DND-41 (cell line): Measurements from ENCODE around the gene TCF19.

Source experiments
- ATAC-seq: fragments of 200-7000 bp; cut with Tn5 transposase; 3 replicates; pipeline ENCODE4 v1.9.1; 2021; ENCODE audit warnings: low read depth; ENCODE audit not compliant: insufficient read depth
- DNase-seq: peaks from one replicate; pipeline ENCODE4 v3.0.0-alpha.2; 2020
- H2AFZ ChIP-seq: 2 replicates; pipeline ENCODE4 v1.6.0; 2012; ENCODE audit warnings: low read depth, low read length
- H3K27ac ChIP-seq: 2 replicates; pipeline ENCODE4 v1.5.1; 2012; ENCODE audit warnings: low read length, inconsistent platforms
- H3K27me3 ChIP-seq: fragments of 200-600 bp; sonication (generic); 2 replicates; pipeline ENCODE4 v1.6.0; 2012; ENCODE audit warnings: low read length, mild to moderate bottlenecking, inconsistent platforms; ENCODE audit not compliant: insufficient read depth, poor library complexity
- H3K36me3 ChIP-seq: 2 replicates; pipeline ENCODE4 v1.5.1; 2012; ENCODE audit warnings: low read length, inconsistent platforms; ENCODE audit not compliant: insufficient read depth
- H3K4me1 ChIP-seq: 2 replicates; pipeline ENCODE4 v1.5.1; 2012; ENCODE audit warnings: mild to moderate bottlenecking, low read length; ENCODE audit not compliant: insufficient read depth
- H3K4me2 ChIP-seq: 2 replicates; pipeline ENCODE4 v1.6.0; 2012; ENCODE audit warnings: mild to moderate bottlenecking, moderate library complexity, low read length, inconsistent platforms; ENCODE audit not compliant: insufficient read depth
- H3K4me3 ChIP-seq, 2 experiments: fragments of 200-600 bp in 1 of 2; shearing (Covaris generic) in 1 of 2; 2 replicates each; pipeline ENCODE4 v1.5.1; 2012 to 2016; ENCODE audit warnings: inconsistent platforms in 2 of 2, low read length in 2 of 2, mild to moderate bottlenecking in 2 of 2, low read depth in 1 of 2, moderate library complexity in 1 of 2
- H3K79me2 ChIP-seq: 2 replicates; pipeline ENCODE4 v1.6.0; 2012; ENCODE audit warnings: low read length, inconsistent platforms; ENCODE audit not compliant: insufficient read depth
- H3K9ac ChIP-seq: 2 replicates; pipeline ENCODE4 v1.6.0; 2012; ENCODE audit warnings: low read depth, mild to moderate bottlenecking, inconsistent platforms, low read length, moderate library complexity
- H3K9me3 ChIP-seq: 2 replicates; pipeline ENCODE4 v1.5.1; 2012; ENCODE audit warnings: low read length, moderate library complexity, mild to moderate bottlenecking, inconsistent platforms; ENCODE audit not compliant: insufficient read depth, severe bottlenecking
- H4K20me1 ChIP-seq: 2 replicates; pipeline ENCODE4 v1.6.0; 2012; ENCODE audit warnings: low read length; ENCODE audit not compliant: insufficient read depth
- EZH2 ChIP-seq: IDR thresholded peaks from 3 replicates; pipeline ENCODE4 v1.6.1; 2012; ENCODE audit warnings: borderline replicate concordance, low read depth, mild to moderate bottlenecking, moderate library complexity, low read length, inconsistent platforms; ENCODE audit not compliant: severe bottlenecking
- TF ChIP-seq, protein P1 (sequence below): IDR thresholded peaks from 2 replicates; pipeline ENCODE4 v1.5.1; 2012; ENCODE audit warnings: borderline replicate concordance, low read length, moderate library complexity, mild to moderate bottlenecking; ENCODE audit not compliant: poor library complexity, severe bottlenecking; ENCODE audit errors: extremely low read depth

Gene TCF19

DNA sequence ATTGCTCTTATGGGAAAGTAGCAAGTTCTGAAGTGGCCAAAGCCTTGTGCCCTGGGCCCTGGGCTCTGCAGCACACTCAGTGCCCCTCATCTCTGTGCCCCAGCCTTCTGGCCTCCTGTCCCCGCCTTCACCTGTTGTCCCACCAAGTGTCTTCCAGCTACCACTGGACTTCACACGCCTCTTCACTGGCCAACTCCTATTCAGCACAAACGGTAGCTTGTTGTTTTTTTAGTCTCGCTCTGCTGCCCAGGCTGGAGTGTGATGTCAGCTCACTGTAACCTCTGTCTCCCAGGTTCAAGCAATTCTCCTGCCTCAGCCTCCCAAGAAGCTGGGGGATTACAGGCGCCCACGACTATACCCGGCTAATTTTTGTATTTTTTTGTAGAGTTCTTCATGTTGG, 5.6 kb upstream of the TCF19 start:
- Histone ChIP-seq H3K79me2 (peaks cover 11% of the 10 kb centered on the region), H2AFZ (no peak overlapping the region), H3K4me1 (peaks cover 15% of the 10 kb centered on the region), H3K27me3 (no peaks in the 10 kb centered on the region), H3K9ac (no peak overlapping the region), H4K20me1 (no peaks in the 10 kb centered on the region), H3K4me3 (no peak overlapping the region), H3K4me2 (no peak overlapping the region), H3K27ac (no peak overlapping the region), H3K9me3 (no peaks in the 10 kb centered on the region), H3K36me3 (peaks cover 51% of the 10 kb centered on the region)
- no peak for ATAC-seq
- TF ChIP-seq, protein P1, sequence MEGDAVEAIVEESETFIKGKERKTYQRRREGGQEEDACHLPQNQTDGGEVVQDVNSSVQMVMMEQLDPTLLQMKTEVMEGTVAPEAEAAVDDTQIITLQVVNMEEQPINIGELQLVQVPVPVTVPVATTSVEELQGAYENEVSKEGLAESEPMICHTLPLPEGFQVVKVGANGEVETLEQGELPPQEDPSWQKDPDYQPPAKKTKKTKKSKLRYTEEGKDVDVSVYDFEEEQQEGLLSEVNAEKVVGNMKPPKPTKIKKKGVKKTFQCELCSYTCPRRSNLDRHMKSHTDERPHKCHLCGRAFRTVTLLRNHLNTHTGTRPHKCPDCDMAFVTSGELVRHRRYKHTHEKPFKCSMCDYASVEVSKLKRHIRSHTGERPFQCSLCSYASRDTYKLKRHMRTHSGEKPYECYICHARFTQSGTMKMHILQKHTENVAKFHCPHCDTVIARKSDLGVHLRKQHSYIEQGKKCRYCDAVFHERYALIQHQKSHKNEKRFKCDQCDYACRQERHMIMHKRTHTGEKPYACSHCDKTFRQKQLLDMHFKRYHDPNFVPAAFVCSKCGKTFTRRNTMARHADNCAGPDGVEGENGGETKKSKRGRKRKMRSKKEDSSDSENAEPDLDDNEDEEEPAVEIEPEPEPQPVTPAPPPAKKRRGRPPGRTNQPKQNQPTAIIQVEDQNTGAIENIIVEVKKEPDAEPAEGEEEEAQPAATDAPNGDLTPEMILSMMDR, result no peak
- no peak for TF ChIP-seq EZH2
- DNase-seq, result no peak

GRCh38 chr6:31154436-31154835, 4.0 kb upstream of the TCF19 start:
- Histone ChIP-seq H3K4me1 (peaks cover 20% of the 10 kb centered on the region), H2AFZ (no peak overlapping the region), H3K79me2 (peaks cover 21% of the 10 kb centered on the region), H3K9me3 (no peaks in the 10 kb centered on the region), H3K27ac (no peak overlapping the region), H3K9ac (no peak overlapping the region), H3K4me2 (no peak overlapping the region), H3K4me3 (no peak overlapping the region), H4K20me1 (peaks cover 1% of the 10 kb centered on the region; the same call in 1 of the 2 replicates), H3K27me3 (no peaks in the 10 kb centered on the region), H3K36me3 (peaks cover 50% of the 10 kb centered on the region)
- ATAC-seq (no peak), DNase-seq (no peak)
- TF ChIP-seq, protein P1, result no peak
- no peak for TF ChIP-seq EZH2

- H3K4me1 ChIP-seq, result peaks cover 42% of the 10 kb centered on the region
- DNase-seq, result no peak
- no peaks in the 10 kb centered on the region for H3K27me3 ChIP-seq
- H4K20me1 ChIP-seq, result peaks cover 11% of the 10 kb centered on the region
- no peak for ATAC-seq
- H3K36me3 ChIP-seq, result peaks cover 50% of the 10 kb centered on the region
- H3K9ac ChIP-seq, result peak overlapping the region; percentile 73
- peaks cover 43% of the 10 kb centered on the region for H3K79me2 ChIP-seq
- no peak overlapping the region for H3K27ac ChIP-seq
- TF ChIP-seq EZH2, result no peak
- TF ChIP-seq, protein P1, result no peak
- peak overlapping the region in 1 of 2 experiments; percentile 85; a peak in 1 of 4 replicates for H3K4me3 ChIP-seq
- H3K4me2 ChIP-seq, result peak overlapping the region; percentile 88
- no peak overlapping the region for H2AFZ ChIP-seq
- H3K9me3 ChIP-seq, result no peaks in the 10 kb centered on the region
Measured at GRCh38 chr6:31156641-31157040, 1.7 kb upstream of the TCF19 start.
